WTC11 (cell line): ENCODE data around the gene GLUL. TPM values are rescaled to one million over a fixed set of nuclear protein-coding genes. Genes with fewer than 3 reads are reported as not detected.

ENCODE experiments used
- ATAC-seq: fragments of 200-7000 bp; cut with Tn5 transposase; 2 replicates; pipeline ENCODE4 v1.10.0; 2021; ENCODE audit warnings: mild to moderate bottlenecking, moderate library complexity
- CTCF ChIA-PET: fragments of 300-600 bp; sonication (Branson Sonifier 250); formaldehyde crosslinking; loops from one replicate; lab custom pipeline; 2021; ENCODE audit warnings: antibody characterized with exemption; lab: Charles Lee
- POLR2A ChIA-PET: fragments of 350-600 bp; sonication (Branson Sonifier 250); formaldehyde crosslinking; loops from one replicate; lab custom pipeline; 2021; ENCODE audit warnings: antibody characterized with exemption; lab: Charles Lee
- DNase-seq: peaks from one replicate; pipeline ENCODE4 v3.0.0; 2021; ENCODE audit warnings: low spot score
- H3K27ac Mint-ChIP-seq: 2 replicates; pipeline ENCODE4 v1.8.0; 2021; ENCODE audit warnings: mixed read lengths
- H3K27me3 Mint-ChIP-seq: 2 replicates; pipeline ENCODE4 v1.8.0; 2021; ENCODE audit warnings: low read depth, mild to moderate bottlenecking, moderate library complexity, mixed read lengths
- H3K36me3 Mint-ChIP-seq: 2 replicates; pipeline ENCODE4 v1.8.0; 2021; ENCODE audit warnings: mixed read lengths
- H3K4me1 Mint-ChIP-seq: 2 replicates; pipeline ENCODE4 v1.8.0; 2022; ENCODE audit warnings: mixed read lengths
- H3K4me3 Mint-ChIP-seq: 2 replicates; pipeline ENCODE4 v1.8.0; 2021; ENCODE audit warnings: mild to moderate bottlenecking, moderate library complexity, mixed read lengths
- H3K9me3 Mint-ChIP-seq: 2 replicates; pipeline ENCODE4 v1.8.0; 2021; ENCODE audit warnings: mixed read lengths
- CBFB ChIP-seq: sonication (generic); formaldehyde crosslinking; IDR thresholded peaks from 2 replicates; pipeline ENCODE4 v1.8.1; 2022; ENCODE audit warnings: mild to moderate bottlenecking, low read depth, missing genetic modification reagents
- E2F4 ChIP-seq: sonication (generic); formaldehyde crosslinking; IDR thresholded peaks from 2 replicates; pipeline ENCODE4 v1.8.1; 2022; ENCODE audit warnings: low read depth, mild to moderate bottlenecking, moderate library complexity, missing genetic modification reagents, borderline replicate concordance
- ESRRA ChIP-seq: sonication (generic); formaldehyde crosslinking; IDR thresholded peaks from 2 replicates; pipeline ENCODE4 v1.8.1; 2022; ENCODE audit warnings: mild to moderate bottlenecking, missing genetic modification reagents, borderline replicate concordance
- HMGXB4 ChIP-seq: sonication (generic); formaldehyde crosslinking; IDR thresholded peaks from 2 replicates; pipeline ENCODE4 v1.8.1; 2023; ENCODE audit warnings: mild to moderate bottlenecking, moderate library complexity, missing genetic modification reagents
- IRF1 ChIP-seq: sonication (generic); formaldehyde crosslinking; IDR thresholded peaks from 2 replicates; pipeline ENCODE4 v1.8.0; 2023; ENCODE audit warnings: missing genetic modification reagents
- NFE2L1 ChIP-seq: sonication (generic); formaldehyde crosslinking; IDR thresholded peaks from 2 replicates; pipeline ENCODE4 v1.8.1; 2023; ENCODE audit warnings: missing genetic modification reagents
- NR1H2 ChIP-seq: sonication (generic); formaldehyde crosslinking; IDR thresholded peaks from 2 replicates; pipeline ENCODE4 v1.9.0; 2021; ENCODE audit warnings: mild to moderate bottlenecking, moderate library complexity, missing genetic modification reagents
- SOX15 ChIP-seq: fragments of 250-450 bp; sonication (Bioruptor Pico); IDR thresholded peaks from 2 replicates; pipeline ENCODE4 v1.9.0; 2021; ENCODE audit warnings: mild to moderate bottlenecking
- TCF7 ChIP-seq: sonication (generic); formaldehyde crosslinking; IDR thresholded peaks from 2 replicates; pipeline ENCODE4 v1.8.0; 2022; ENCODE audit warnings: mild to moderate bottlenecking, low read depth, missing genetic modification reagents, moderate library complexity
- TEAD4 ChIP-seq: sonication (generic); formaldehyde crosslinking; IDR thresholded peaks from 2 replicates; pipeline ENCODE4 v1.8.0; 2022; ENCODE audit warnings: mild to moderate bottlenecking, missing genetic modification reagents
- USF1 ChIP-seq: sonication (generic); formaldehyde crosslinking; IDR thresholded peaks from 2 replicates; pipeline ENCODE4 v1.8.0; 2022; ENCODE audit warnings: mild to moderate bottlenecking, missing genetic modification reagents
- USF2 ChIP-seq: sonication (generic); formaldehyde crosslinking; IDR thresholded peaks from 2 replicates; pipeline ENCODE4 v1.8.1; 2023; ENCODE audit warnings: mild to moderate bottlenecking, missing genetic modification reagents, moderate library complexity
- ZNF138 ChIP-seq: sonication (generic); formaldehyde crosslinking; conservative IDR thresholded peaks from 2 replicates; pipeline ENCODE4 v1.8.1; 2022; ENCODE audit warnings: mild to moderate bottlenecking, moderate library complexity, missing genetic modification reagents
- ZNF219 ChIP-seq: sonication (generic); formaldehyde crosslinking; IDR thresholded peaks from 2 replicates; pipeline ENCODE4 v1.8.0; 2023; ENCODE audit warnings: missing genetic modification reagents, mild to moderate bottlenecking, borderline replicate concordance
- ZNF281 ChIP-seq: sonication (generic); formaldehyde crosslinking; IDR thresholded peaks from 2 replicates; pipeline ENCODE4 v1.8.0; 2023; ENCODE audit warnings: mild to moderate bottlenecking, missing genetic modification reagents
- ZNF396 ChIP-seq: fragments of 250-450 bp; sonication (Bioruptor Pico); IDR thresholded peaks from 2 replicates; pipeline ENCODE4 v1.8.0; 2021; ENCODE audit warnings: mild to moderate bottlenecking, moderate library complexity, borderline replicate concordance
- ZNF416 ChIP-seq: fragments of 250-450 bp; sonication (Bioruptor Pico); IDR thresholded peaks from 2 replicates; pipeline ENCODE4 v1.9.0; 2021; ENCODE audit warnings: mild to moderate bottlenecking, inconsistent platforms
- ZNF423 ChIP-seq: fragments of 250-450 bp; sonication (Bioruptor Pico); IDR thresholded peaks from 2 replicates; pipeline ENCODE4 v2.1.2; 2022; ENCODE audit warnings: mild to moderate bottlenecking, moderate library complexity
- total RNA-seq: library from RNA; stranded (reverse); gene quantifications from 3 replicates; pipeline ENCODE4 v1.2.3, GENCODE V29; 2021
- TF ChIP-seq, protein P1 (sequence below): sonication (generic); formaldehyde crosslinking; IDR thresholded peaks from 2 replicates; pipeline ENCODE4 v1.8.0; 2022; ENCODE audit warnings: mild to moderate bottlenecking, missing genetic modification reagents
- TF ChIP-seq, protein P2 (sequence below): sonication (generic); formaldehyde crosslinking; IDR thresholded peaks from 2 replicates; pipeline ENCODE4 v1.8.1; 2022; ENCODE audit warnings: mild to moderate bottlenecking, missing genetic modification reagents, moderate library complexity, borderline replicate concordance

The GLUL gene
- total RNA-seq, 1 experiment from 2014 or later, result 240 TPM

DNA sequence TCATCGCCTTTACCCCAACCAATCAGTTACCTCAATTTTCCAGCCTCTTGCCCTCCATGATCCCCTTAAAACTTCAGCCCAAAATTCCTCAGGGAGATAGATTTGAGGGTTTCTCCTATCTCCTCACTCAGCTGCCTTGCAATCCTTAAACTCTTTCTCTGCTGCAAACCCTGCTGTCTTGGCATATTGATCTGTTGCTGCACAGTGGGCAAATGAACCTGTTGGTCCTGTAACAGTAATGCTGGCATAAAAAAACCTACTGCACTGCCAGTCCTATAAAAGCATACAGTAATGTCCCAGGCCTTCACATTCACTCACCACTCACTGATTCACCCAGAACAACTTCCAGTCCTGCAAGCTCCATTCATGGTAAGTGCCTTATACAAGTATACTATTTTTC lies 14.0 kb upstream of the GLUL start:
- TF ChIP-seq TCF7 (CRISPR knock-in tag) (no peak), ZNF281 (CRISPR knock-in tag) (no peak), ZNF219 (CRISPR knock-in tag) (no peak), ZNF138 (no peak), ESRRA (CRISPR knock-in tag) (no peak), USF1 (CRISPR knock-in tag) (no peak), E2F4 (CRISPR knock-in tag) (no peak), ZNF416 (no peak), NR1H2 (CRISPR knock-in tag) (no peak), IRF1 (no peak), SOX15 (no peak), NFE2L1 (no peak), TEAD4 (no peak), HMGXB4 (CRISPR knock-in tag) (no peak), ZNF423 (no peak), USF2 (no peak), CBFB (CRISPR knock-in tag) (no peak), ZNF396 (CRISPR knock-in tag) (no peak)
- TF ChIP-seq, protein P1, sequence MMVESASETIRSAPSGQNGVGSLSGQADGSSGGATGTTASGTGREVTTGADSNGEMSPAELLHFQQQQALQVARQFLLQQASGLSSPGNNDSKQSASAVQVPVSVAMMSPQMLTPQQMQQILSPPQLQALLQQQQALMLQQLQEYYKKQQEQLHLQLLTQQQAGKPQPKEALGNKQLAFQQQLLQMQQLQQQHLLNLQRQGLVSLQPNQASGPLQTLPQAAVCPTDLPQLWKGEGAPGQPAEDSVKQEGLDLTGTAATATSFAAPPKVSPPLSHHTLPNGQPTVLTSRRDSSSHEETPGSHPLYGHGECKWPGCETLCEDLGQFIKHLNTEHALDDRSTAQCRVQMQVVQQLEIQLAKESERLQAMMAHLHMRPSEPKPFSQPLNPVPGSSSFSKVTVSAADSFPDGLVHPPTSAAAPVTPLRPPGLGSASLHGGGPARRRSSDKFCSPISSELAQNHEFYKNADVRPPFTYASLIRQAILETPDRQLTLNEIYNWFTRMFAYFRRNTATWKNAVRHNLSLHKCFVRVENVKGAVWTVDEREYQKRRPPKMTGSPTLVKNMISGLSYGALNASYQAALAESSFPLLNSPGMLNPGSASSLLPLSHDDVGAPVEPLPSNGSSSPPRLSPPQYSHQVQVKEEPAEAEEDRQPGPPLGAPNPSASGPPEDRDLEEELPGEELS (CRISPR knock-in tag), result no peak
- TF ChIP-seq, protein P2, sequence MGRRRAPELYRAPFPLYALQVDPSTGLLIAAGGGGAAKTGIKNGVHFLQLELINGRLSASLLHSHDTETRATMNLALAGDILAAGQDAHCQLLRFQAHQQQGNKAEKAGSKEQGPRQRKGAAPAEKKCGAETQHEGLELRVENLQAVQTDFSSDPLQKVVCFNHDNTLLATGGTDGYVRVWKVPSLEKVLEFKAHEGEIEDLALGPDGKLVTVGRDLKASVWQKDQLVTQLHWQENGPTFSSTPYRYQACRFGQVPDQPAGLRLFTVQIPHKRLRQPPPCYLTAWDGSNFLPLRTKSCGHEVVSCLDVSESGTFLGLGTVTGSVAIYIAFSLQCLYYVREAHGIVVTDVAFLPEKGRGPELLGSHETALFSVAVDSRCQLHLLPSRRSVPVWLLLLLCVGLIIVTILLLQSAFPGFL, result no peak
- POLR2A ChIA-PET, result no interaction called here
- Mint-ChIP-seq H3K4me1 (peaks cover 6% of the 10 kb centered on the region; the same call in 1 of the 2 replicates), H3K36me3 (peaks cover 6% of the 10 kb centered on the region), H3K9me3 (peaks cover 14% of the 10 kb centered on the region), H3K27me3 (no peaks in the 10 kb centered on the region), H3K4me3 (no peak overlapping the region), H3K27ac (no peak overlapping the region)
- DNase-seq, result no peak
- no peak for ATAC-seq
- CTCF ChIA-PET, result interaction anchor here (0.9 to 1.3 kb wide), 6 partner anchors 9 to 324 kb away, joined by 4 to 12 read pairs (median 6); no protein-coding TSS in a partner anchor
